DMS 273 (cell line): ENCODE measurements around the gene FXYD2.

Experiments
- DNase-seq: peaks from one replicate; lab custom pipeline; 2025; ENCODE audit not compliant: unreplicated experiment; lab: John Stamatoyannopoulos, UW

The FXYD2 gene

GRCh38 chr11:117836077-117836960 is 11.8 kb upstream of the FXYD2 start:
- no peak for DNase-seq

GRCh38 chr11:117835576-117835975 is 11.0 kb upstream of the FXYD2 start:
- DNase-seq: no peak

- DNase-seq: no peak
Measured at GRCh38 chr11:117834838-117835443, 10.4 kb upstream of the FXYD2 start.

GRCh38 chr11:117834068-117834810 is 9.7 kb upstream of the FXYD2 start:
- DNase-seq: no peak

GRCh38 chr11:117833401-117833891 is 8.9 kb upstream of the FXYD2 start:
- DNase-seq: peak; percentile 47

- no peak for DNase-seq
Measured at GRCh38 chr11:117832511-117832910, 8.0 kb upstream of the FXYD2 start.

- no peak for DNase-seq
Measured at GRCh38 chr11:117831661-117832415, 7.3 kb upstream of the FXYD2 start.

GRCh38 chr11:117830674-117831351 is 6.3 kb upstream of the FXYD2 start:
- DNase-seq: no peak

GRCh38 chr11:117830072-117830471 is 5.5 kb upstream of the FXYD2 start:
- DNase-seq: no peak

- no peak for DNase-seq
Measured at GRCh38 chr11:117829369-117829725, 4.8 kb upstream of the FXYD2 start.

GRCh38 chr11:117828611-117829368 is 4.2 kb upstream of the FXYD2 start:
- DNase-seq: peak; percentile 17

GRCh38 chr11:117827521-117828511 is 3.3 kb upstream of the FXYD2 start:
- DNase-seq: no peak

GRCh38 chr11:117826832-117827231 is 2.3 kb upstream of the FXYD2 start:
- DNase-seq: no peak

- no peak for DNase-seq
Measured at GRCh38 chr11:117826190-117826570, 1.6 kb upstream of the FXYD2 start.

GRCh38 chr11:117825538-117826189 is 1.1 kb upstream of the FXYD2 start:
- DNase-seq: no peak

GRCh38 chr11:117823946-117824420 is 561 bp downstream of the FXYD2 start:
- DNase-seq: peak; percentile 47

- no peak for DNase-seq
Measured at GRCh38 chr11:117823294-117823945, 1.1 kb downstream of the FXYD2 start.
